Ishikawa (cell line): ENCODE results near the gene CHD2.

Experiments used
- CEBPB ChIP-seq: IDR thresholded peaks from 2 replicates; pipeline ENCODE4 v1.6.1; 2012
- CREB1 ChIP-seq: IDR thresholded peaks from 2 replicates; pipeline ENCODE4 v1.6.1; 2012; ENCODE audit warnings: low read depth
- EGR1 ChIP-seq: IDR thresholded peaks from 2 replicates; pipeline ENCODE4 v1.6.1; 2012
- EP300 ChIP-seq: IDR thresholded peaks from 2 replicates; pipeline ENCODE4 v1.6.1; 2012; ENCODE audit warnings: borderline replicate concordance
- FOXM1 ChIP-seq: IDR thresholded peaks from 2 replicates; pipeline ENCODE4 v1.6.1; 2012; ENCODE audit warnings: low read depth, borderline replicate concordance
- MAX ChIP-seq: IDR thresholded peaks from 2 replicates; pipeline ENCODE4 v1.6.1; 2012
- NFIC ChIP-seq: IDR thresholded peaks from 2 replicates; pipeline ENCODE4 v1.6.1; 2012
- RAD21 ChIP-seq: IDR thresholded peaks from 2 replicates; pipeline ENCODE4 v1.6.1; 2012; ENCODE audit warnings: low read depth
- REST ChIP-seq: IDR thresholded peaks from 2 replicates; pipeline ENCODE4 v1.6.1; 2012; ENCODE audit warnings: low read depth, mild to moderate bottlenecking
- TAF1 ChIP-seq: IDR thresholded peaks from 2 replicates; pipeline ENCODE4 v1.6.1; 2012; ENCODE audit warnings: low read depth, mild to moderate bottlenecking
- TCF12 ChIP-seq: IDR thresholded peaks from 2 replicates; pipeline ENCODE4 v1.6.1; 2012; ENCODE audit warnings: low read depth
- TEAD4 ChIP-seq: IDR thresholded peaks from 2 replicates; pipeline ENCODE4 v1.6.1; 2012
- USF1 ChIP-seq: IDR thresholded peaks from 2 replicates; pipeline ENCODE4 v1.6.1; 2012
- YY1 ChIP-seq: IDR thresholded peaks from 2 replicates; pipeline ENCODE4 v1.6.1; 2012; ENCODE audit warnings: low read depth
- ZBTB7A ChIP-seq: IDR thresholded peaks from 2 replicates; pipeline ENCODE4 v1.6.1; 2012; ENCODE audit warnings: low read depth

Gene CHD2

GRCh38 chr15:92951800-92952457 lies 51.8 kb downstream of the CHD2 start:
- TF ChIP-seq EP300 (no peak), USF1 (no peak), NFIC (no peak), TEAD4 (no peak), CREB1 (no peak), RAD21 (no peak), TAF1 (no peak), ZBTB7A (no peak)

GRCh38 chr15:92952458-92952850 lies 52.3 kb downstream of the CHD2 start:
- TF ChIP-seq CEBPB = no peak
- no peak for TF ChIP-seq USF1
- TF ChIP-seq TEAD4 = no peak
- no peak for TF ChIP-seq CREB1
- TF ChIP-seq EGR1 = no peak
- no peak for TF ChIP-seq ZBTB7A
- no peak for TF ChIP-seq NFIC
- TF ChIP-seq EP300 = no peak
- no peak for TF ChIP-seq REST

GRCh38 chr15:92953566-92953965 lies 53.4 kb downstream of the CHD2 start:
- TF ChIP-seq CEBPB = no peak
- no peak for TF ChIP-seq RAD21
- TF ChIP-seq FOXM1 = no peak
- TF ChIP-seq TCF12 = no peak
- TF ChIP-seq REST = no peak
- TF ChIP-seq ZBTB7A = no peak

- TF ChIP-seq NFIC (no peak), MAX (no peak), EGR1 (no peak), TEAD4 (no peak), CREB1 (no peak), EP300 (no peak), USF1 (no peak), YY1 (no peak), FOXM1 (no peak), TAF1 (no peak), ZBTB7A (no peak), REST (no peak), TCF12 (no peak), RAD21 (no peak), CEBPB (no peak)
Measured at GRCh38 chr15:92954002-92954401, 53.9 kb downstream of the CHD2 start.
